RWPE1 (cell line): ENCODE measurements around the gene IRX4.
A peak's percentile ranks its signal among the peaks of the same experiment; 100 is the strongest.

Source experiments
- CTCF ChIA-PET: fragments of 350-600 bp; sonication (Branson Sonifier 250); formaldehyde crosslinking; extraction: SDS; loops from one replicate; lab custom pipeline; 2021; lab: Yijun Ruan, JAX
- POLR2A ChIA-PET: fragments of 400-600 bp; formaldehyde crosslinking; extraction: SDS; loops from one replicate; lab custom pipeline; 2020; ENCODE audit warnings: antibody characterized with exemption; ENCODE audit not compliant: low non-redundant PET; lab: Yijun Ruan, JAX
- DNase-seq: peaks from one replicate; pipeline ENCODE4 v3.0.0; 2012; ENCODE audit warnings: low spot score
- H3K27ac ChIP-seq: fragments of 450-650 bp; 2 replicates; pipeline ENCODE4 v1.5.1; 2017
- TF ChIP-seq, protein P1 (sequence below): fragments of 450-650 bp; conservative IDR thresholded peaks from 2 replicates; pipeline ENCODE4 v1.5.1; 2017; ENCODE audit warnings: low read depth, mild to moderate bottlenecking

The IRX4 gene

DNA sequence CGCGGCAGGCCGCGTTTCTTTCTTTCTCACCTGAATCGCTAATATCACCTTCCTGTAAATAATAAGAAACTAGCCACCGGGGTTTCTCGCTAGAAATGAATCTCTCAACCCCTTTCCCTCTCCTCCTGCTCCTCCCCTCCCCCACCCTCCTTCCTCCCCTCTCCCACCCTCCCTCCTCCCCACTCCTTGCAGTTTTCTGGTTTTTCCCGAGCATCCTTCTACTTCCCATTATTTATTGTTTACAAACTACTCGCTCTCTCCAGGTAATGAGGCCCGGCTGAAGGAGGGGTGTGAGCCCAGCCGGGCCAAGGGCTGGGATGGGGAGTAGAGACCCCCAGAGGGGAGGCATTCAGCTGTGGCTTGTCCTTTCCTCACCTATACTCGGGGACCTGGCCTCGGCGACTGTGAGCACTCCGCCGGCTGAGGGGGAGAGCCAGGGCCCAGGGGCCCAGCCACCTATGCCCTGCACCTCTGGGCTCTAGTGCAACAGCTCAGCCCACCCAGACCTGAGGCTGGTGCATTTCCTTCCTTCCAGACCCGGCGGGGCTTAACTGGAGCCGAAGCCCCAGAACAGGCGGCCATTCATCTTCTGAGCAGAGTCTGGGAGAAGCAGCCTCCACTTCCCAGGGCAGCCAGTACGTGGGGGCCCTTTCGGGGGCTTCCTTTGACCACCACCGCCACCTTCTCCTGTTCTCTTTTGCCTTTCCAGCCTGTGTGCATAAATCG is 2.1 kb upstream of the IRX4 start:
- H3K27ac ChIP-seq = peak overlapping the region; percentile 96
- ChIA-PET CTCF (interaction anchor here (0.6 kb wide), 2 partner anchors 77 to 161 kb away, joined by 3 to 4 read pairs; no protein-coding TSS in a partner anchor), POLR2A (no interaction called here)
- DNase-seq = no peak
- TF ChIP-seq, protein P1, sequence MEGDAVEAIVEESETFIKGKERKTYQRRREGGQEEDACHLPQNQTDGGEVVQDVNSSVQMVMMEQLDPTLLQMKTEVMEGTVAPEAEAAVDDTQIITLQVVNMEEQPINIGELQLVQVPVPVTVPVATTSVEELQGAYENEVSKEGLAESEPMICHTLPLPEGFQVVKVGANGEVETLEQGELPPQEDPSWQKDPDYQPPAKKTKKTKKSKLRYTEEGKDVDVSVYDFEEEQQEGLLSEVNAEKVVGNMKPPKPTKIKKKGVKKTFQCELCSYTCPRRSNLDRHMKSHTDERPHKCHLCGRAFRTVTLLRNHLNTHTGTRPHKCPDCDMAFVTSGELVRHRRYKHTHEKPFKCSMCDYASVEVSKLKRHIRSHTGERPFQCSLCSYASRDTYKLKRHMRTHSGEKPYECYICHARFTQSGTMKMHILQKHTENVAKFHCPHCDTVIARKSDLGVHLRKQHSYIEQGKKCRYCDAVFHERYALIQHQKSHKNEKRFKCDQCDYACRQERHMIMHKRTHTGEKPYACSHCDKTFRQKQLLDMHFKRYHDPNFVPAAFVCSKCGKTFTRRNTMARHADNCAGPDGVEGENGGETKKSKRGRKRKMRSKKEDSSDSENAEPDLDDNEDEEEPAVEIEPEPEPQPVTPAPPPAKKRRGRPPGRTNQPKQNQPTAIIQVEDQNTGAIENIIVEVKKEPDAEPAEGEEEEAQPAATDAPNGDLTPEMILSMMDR = no peak

DNA sequence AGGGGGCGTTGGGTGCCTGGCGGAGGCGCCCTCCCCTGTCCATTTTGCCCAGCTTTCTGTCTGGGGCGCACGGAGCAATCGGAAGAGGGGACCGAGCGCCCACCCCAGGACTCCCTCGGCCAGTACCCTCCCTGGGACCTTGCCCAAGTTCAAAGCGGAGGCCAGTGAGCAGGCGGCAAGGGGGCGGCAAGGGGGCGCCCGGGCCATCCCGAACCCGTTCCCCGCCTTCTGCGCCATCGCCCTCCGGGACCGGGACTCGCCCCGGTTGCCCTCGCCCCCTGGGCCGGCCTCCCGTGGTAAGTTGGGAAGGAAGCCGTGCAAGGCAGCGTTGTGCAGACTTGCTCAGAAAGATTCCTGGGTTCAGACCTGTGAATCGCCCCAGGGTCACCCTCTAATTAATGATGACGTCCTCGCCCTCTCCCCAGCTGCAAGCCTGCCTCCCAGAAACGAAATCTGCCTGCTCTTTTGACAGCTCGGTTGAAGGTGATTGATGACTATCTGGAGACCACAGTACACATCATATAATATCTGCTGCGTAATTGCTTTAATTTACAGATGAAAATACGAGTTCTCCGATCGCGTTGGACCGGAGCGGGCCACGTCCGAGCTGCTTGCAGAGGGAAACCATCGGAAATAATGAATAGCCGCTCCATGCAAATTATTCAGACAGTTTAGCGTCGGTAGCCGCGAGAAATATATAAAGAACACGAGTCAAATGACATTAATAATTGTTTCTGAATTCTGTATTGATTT is 1.4 kb upstream of the IRX4 start:
- ChIA-PET POLR2A (no interaction called here), CTCF (interaction anchor here (0.6 kb wide), 3 partner anchors 136 to 218 kb away, joined by 3 to 5 read pairs (median 3); no protein-coding TSS in a partner anchor)

DNA sequence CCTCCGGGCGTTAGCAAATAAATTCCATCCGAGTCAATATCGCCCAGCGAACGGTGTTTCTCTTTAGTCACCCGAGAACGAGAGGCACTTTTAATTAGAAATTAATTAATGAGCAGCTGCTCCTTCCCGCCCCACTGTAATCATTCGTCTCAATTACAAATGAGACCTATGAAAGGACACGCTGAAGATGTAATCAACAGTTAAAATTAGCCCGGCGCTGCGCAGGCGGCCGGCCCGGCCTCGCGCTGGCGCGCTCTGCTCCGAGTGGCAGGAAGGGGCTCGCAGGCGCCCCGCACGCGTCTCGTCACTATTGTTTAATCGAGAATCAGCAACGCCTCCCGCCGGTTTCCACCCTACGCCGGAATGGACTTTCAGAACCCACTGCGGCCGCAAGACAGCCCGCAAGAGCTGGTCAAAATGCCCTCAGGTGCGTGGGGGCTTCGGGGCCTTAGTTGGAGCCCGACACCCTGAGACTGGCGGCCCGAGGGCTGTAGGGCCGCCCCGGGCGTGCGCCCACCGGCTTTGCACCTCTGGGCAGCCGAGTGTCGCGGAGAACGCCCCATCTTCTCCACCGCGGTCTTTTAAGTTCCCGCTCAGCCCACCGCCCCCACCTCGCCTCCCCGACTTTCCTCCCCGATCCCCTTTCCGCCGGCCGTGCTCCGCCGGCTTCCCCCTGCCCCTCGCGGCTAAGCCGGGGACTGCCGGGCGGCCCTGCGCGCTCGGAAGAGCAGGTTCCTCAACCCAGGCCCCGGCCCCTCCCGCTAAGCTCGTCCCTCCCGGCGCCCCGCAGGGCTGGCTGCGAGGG is 597 bp upstream of the IRX4 start:
- H3K27ac ChIP-seq = peak overlapping the region; percentile 96
- POLR2A ChIA-PET = no interaction called here

More for the DNA sequence above, 1.4 kb upstream of the IRX4 start:
- peak; percentile 91 for DNase-seq
- TF ChIP-seq, protein P1 = no peak
- H3K27ac ChIP-seq = peak overlapping the region; percentile 96

DNA sequence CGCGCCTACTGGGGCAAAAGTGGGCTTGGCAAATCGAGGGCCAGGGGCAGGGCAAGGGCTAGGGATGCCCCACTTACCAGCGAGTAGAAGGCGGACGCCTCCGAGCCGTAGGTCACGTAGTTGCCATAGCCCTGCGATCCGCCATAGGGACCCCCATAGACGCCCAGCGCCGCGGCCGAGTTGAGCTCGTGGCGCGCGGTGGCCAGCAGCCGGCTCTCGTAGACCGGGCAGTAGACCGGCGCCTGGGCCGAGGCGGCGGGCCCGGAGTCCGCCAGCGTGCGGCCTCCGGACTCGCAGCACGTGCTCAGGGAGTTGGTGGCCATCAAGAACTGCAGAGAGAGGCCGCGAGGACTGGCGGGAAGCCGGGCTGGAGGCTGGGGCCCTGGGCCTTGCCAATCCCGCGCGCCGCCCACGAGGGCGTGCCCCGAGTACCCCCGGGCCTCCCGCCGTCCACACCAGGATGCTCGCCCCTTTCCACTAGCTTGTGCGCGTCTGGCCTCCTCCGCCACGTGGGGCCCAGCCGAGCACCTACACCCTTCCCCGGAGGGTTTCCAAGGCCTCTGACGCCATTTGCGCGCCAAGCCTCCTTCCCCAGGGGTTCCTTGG is 891 bp downstream of the IRX4 start:
- ChIA-PET POLR2A (no interaction called here), CTCF (interaction anchor here (0.7 kb wide), 2 partner anchors 14 to 132 kb away, joined by 3 to 4 read pairs; no protein-coding TSS in a partner anchor)
- DNase-seq = no peak
- peak overlapping the region; percentile 96 for H3K27ac ChIP-seq
- TF ChIP-seq, protein P1 = no peak

More for the DNA sequence above, 597 bp upstream of the IRX4 start:
- CTCF ChIA-PET = interaction anchor here (0.6 to 0.9 kb wide), 2 partner anchors 106 to 137 kb away, joined by 3 to 4 read pairs; no protein-coding TSS in a partner anchor
- peak; percentile 80 for DNase-seq
- TF ChIP-seq, protein P1 = peak; percentile 48

DNA sequence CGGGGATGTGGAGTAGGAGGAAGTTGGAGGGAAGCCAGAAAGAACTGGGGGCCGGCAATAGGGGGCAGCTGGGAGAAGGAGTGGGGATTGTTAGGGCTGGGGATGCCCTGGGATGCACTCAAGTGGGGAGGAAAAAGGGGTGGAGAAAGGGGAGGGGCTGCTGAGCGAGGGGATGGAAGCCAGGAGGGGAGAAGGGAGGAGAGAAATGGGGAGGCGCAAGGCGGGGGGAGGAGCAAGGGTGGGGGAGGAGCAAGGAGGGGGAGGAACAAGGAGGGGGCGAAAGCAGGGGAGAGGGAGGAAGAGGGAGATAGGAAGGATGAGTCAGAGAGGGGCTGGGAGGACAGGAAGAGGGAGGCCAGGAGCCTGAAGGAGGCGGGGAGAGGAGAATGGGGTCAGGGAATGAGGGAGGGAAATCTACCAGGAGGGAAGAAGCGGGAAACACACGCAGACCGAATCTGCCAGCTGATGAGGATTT is 1.6 kb downstream of the IRX4 start:
- ChIA-PET CTCF (no interaction called here), POLR2A (no interaction called here)
- DNase-seq = peak; percentile 91
- TF ChIP-seq, protein P1 = no peak
- peak overlapping the region; percentile 96 for H3K27ac ChIP-seq
